ENCODE results near the gene OR8B3.
"Not testable (repeated sequence)": the region's sequence is repeated elsewhere in the genome, so short reads cannot be mapped to it uniquely, and the experiment has no call there.

The OR8B3 gene, protein sequence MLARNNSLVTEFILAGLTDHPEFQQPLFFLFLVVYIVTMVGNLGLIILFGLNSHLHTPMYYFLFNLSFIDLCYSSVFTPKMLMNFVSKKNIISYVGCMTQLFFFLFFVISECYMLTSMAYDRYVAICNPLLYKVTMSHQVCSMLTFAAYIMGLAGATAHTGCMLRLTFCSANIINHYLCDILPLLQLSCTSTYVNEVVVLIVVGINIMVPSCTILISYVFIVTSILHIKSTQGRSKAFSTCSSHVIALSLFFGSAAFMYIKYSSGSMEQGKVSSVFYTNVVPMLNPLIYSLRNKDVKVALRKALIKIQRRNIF

DNA sequence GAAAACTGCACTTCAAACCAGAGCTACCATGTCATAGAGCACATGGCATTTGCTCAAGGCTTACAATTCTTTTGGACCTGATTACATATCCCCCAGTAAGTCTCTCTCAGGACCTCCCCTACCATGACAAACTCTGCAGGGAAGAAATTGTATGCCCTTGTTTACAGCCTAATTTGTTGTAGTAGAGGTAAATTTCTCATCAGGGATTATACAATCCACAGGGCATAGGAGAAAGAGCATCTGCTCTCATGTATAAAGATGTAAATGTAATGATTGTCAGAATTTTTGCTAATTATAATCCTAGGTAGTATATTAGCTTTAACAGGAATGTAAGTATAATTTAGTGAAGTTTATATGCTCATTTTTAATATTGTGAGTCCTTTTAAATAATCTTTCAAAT is at the start of gene OR8B3:
Gene OR8B3 (minus strand): TSS at position 101 of the 400 bp plus-strand sequence. CDS start 1,673 bp downstream, outside the sequence.
- no peak for DNase-seq (ENCODE audit: low read depth)

DNA sequence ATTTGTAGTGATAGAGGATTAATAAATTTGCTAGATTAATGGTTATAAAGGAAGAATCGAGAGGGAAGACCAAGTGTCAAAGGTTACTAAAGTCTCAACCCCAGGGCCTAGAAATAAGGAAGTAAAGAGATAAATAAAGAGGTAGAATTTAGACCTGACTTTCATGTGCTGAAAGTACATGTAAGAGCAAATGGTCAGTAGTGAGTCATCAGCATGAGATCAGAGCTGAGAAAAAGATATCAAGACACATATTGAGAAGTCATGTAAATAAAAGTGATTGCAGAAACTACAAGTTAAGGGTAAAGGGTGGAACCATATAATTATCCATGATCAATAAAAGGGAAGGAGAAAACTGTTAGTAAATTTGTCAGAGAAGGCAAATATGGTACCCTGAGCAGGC is 48.1 kb upstream of the OR8B3 start:
- no peak for DNase-seq (ENCODE audit: low read depth)

DNA sequence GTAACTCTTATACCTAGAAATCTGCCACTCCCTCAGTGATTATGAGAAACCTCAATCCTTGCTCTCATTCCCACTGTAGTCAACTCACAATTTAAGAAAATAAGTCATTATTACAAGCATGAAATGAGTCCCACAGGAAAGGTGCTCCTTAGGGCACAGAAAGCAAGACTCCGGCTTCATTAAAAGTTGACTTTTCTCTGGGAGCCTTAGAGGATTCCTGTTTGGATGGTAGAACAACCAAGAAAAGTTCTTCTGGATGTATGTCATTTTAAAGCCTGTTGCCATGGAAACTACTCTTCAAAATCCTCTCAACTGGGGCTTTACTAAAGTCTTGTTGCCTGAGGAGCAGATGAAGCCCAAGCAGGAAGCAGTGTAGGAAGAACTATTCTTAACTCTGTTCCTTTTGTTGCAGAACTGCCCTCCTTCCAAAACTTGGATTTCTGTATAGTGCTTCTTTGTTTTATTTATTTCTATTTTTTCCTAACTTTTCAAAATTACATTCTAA is 46.9 kb upstream of the OR8B3 start, which contains the start of gene OR8B8:
Gene OR8B8 (minus strand): TSS at position 51 of the 505 bp plus-strand sequence. CDS start 4,611 bp downstream, outside the sequence.
- no peak for DNase-seq (ENCODE audit: low read depth)

DNA sequence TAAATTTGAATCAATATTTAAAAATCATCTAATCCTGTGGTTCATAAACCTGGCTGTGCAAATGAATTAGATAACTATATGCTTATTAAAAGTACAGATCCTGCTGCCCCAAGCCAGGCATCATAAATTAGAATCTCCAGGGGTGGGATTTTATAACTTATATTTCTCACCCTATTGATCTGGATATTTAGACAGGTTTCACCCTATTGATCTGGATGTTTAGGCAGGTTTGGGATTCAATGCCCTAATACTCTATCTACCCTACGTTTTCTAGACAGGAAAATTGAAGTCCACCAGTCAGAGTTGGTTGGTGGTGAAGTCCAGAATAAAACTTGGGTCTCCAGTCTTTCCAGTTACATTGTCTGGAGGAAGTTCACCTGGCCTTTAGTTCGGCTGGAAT is 44.0 kb upstream of the OR8B3 start:
- DNase-seq (ENCODE audit: low read depth) = no peak

DNA sequence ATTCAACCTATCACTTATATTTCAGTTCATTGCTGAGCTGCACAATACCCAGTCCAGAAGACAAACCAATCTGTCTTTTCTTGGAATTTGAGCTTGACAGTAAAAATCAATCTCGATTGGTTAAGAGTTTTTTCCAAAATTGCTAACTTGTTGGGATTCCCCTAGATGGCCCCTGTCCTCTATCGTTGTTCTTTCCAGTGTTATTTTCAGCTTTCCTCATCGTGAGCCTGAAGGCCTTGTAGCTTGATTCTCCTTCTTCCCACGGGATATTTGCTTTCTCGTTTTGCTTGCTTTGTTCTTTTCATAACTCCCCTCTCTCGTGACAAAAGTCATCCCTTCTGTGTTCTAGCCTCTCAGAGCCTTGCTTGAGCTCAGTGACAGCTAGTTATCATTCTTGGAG is 43.6 kb upstream of the OR8B3 start:
- no peak for DNase-seq (ENCODE audit: low read depth)

DNA sequence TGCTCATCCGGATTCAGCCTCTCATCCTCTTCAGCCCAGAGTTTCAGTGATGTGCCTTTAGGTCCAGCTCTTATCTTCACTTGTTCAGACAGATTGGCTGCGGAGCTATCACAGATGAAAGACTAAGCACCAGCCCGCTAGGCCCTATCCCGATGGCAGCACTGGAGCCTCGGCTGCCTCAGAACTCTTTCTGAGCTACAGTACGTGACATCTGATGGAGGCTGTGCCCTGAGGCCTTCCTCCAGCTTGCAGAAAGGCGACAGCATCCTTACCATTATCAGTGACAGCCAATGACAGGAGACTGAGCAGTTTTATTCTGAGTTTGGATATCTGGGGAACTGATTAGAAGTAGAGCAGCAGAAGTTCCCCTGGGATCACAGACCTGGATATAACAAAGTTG is 42.7 kb upstream of the OR8B3 start:
- no peak for DNase-seq (ENCODE audit: low read depth)

DNA sequence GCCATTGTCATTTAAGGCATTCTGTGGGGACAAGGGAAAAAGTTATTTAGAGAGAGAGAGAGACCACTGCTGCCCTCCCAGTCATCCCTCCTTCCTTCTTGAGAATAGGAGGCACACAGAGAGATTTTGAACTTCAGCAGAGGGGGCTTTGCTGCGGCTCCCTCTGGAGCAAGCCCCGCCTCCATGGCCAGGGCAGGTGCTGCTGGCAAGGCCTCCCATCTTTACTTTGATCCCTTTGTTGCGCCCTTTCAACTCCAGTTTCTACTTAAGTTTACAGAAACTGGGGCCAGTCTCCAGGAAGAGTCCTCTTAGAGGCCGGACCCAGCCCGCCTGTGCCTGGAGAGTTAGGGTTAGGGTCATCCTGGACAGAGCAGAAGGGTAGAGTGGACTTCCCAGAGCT is 42.3 kb upstream of the OR8B3 start:
- DNase-seq (ENCODE audit: low read depth) = no peak

DNA sequence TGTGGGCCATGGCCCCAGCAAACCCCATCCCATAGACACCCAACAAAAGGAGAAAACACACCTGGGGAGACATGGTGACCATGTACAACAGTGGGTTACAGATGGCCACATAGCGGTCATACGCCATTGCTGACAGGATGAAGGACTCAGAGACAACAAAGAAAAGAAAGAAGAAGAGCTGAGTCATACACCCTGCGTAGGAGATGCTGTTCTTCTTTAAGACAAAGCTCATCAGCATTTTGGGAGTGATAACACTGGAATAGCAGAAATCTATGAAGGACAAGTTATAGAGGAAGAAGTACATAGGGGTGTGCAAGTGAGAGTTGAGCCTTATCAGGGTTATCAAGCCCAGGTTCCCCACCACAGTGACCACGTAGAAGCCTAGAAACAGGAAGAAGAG is 41.8 kb upstream of the OR8B3 start:
- DNase-seq (ENCODE audit: low read depth) = no peak

DNA sequence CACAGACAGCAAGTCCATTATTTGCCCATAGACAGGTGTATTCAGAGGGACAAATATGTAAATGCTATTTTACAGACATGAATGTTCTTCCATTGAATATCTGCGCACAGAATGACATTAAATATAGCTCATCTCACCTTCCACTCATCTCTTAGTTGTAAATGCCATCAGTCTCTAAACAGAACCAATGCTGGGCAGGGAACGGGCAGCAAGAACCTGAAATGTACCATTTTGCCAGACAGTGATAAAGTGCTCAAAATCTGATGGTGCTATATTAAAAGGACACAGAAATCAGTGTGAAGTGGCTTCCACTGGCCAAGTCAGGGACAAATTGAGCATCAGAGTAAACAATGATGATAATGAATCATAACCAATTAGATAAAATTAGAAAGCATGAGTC is 35.9 kb upstream of the OR8B3 start:
- DNase-seq (ENCODE audit: low read depth) = no peak

DNA sequence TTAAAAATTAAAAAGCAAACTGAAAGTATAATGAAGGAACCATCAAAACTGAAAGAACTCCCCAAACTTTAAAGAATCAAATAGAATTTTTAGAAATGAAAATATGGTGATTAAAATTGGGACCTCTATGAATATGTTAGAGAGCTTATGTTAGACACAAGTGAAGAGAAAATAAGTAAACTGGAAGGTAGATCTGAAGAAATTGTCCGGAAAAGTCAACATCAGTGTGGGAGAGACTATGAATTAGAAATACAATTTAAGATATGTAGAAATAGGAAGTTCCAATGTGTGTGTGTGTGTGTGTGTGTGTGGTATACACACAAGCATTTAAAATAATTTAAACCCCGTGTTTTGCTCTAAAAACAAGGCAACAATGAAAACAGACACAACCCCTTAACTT is 30.8 kb upstream of the OR8B3 start:
- DNase-seq (ENCODE audit: low read depth) = no peak

DNA sequence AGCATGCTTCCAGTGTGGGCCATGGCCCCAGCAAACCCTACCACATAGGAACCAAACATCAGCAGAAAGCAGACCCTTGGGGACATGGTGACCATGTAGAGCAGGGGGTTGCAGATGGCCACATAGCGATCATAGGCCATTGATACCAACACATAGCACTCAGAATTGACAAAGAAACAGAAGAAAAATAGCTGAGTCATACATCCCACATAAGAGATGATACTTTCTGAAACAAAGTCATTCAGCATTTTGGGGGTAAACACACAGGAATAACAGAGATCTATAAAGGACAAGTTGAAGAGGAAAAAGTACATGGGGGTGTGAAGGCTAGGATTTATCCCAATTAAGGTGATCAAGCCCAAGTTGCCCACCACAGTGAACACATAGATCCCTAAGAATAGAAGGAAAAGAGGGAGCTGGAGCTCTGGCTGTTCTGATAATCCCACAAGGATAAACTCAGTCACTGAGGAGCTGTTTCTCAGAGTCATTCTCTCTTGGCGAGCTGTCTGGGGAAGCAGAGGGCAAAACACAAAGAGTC is 25.6 kb upstream of the OR8B3 start, which contains the start of gene OR8B4:
Gene OR8B4 (minus strand): TSS at position 488 of the 538 bp plus-strand sequence. CDS start 0 bp downstream, at position 488.
- DNase-seq (ENCODE audit: low read depth) = no peak

DNA sequence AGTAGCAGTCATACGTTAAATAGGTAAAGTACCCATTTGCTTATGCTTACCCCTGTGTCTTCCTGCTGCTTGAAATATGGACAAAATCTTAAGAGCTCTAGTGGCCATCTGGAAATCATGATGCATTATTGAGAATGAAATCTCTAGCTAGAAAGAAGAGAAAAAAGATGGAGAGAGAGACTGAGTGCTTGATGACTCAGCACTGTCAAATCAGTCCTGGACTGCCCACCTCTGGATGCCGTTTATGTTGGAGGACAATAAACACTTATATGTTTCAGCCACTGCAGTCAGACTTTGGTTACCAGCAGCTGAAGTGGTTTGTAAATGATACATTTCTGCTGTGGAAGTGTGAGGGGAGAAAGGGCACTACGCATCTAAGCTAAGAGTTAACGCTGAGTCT is 22.2 kb upstream of the OR8B3 start:
- no peak for DNase-seq (ENCODE audit: low read depth)

DNA sequence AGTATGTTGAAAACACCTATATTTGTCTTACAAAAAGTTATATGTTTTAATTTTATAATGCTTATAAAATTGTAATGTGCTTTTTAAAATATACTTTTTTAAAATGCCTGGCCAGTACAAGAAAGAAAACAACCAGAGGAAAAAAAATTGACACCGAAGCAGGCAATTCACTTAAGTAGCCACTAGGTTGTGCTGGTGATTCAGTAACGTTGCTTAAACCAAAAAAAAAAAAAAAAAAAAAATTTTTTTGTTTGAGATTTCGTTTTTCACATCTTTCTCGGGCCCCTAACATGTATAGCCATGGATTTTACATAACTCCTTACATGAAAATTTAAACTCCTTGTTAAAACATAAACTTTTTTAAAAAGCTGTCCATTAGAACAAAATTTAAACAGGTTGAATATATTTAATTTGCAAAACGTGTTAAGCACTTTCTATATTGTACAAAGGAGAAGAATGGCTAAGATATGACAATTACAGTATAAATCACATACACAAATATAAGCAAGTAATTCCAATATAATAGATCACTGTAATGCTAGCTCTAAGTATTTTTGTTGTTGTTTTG is 16.6 kb upstream of the OR8B3 start:
- no peak for DNase-seq (ENCODE audit: low read depth)

DNA sequence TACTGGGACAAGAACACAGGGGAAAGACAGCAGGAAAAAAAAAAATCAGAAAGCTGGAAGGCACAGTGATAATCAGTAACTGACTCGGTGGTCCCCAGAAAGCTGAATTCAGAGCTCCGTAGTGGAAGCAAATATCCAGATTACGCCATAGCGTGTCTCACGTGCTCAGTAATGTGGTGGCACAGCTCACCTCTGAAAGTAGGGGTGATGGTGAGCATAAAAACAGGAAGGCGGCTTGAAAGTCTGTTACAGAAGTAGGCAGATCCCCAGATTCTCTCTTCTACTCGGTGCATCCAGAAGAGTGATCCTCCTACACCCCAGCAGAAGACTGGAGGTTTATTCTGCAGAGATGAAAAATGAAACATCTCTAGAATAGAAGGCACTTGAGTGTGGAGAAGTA is 11.1 kb upstream of the OR8B3 start:
- DNase-seq (ENCODE audit: low read depth) = no peak

DNA sequence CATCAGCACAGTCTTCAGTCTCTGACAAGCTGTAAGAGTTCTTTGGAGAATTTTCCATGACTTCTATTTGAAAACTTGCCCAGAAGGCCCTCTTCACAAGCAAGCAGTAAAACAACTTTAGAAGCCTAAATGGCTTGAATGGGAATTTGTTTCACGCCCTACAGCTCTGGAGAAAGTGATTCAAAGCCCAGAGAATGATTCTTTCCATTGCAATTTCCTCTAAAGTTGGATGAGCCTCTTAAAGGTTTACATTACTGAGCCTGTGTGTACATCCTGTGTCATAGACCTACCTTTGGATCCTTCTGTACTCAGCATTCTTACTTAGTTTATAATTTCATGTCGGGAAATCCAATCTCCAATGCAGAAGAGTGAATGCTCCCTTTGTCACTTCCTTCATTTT is 6.8 kb upstream of the OR8B3 start:
- DNase-seq (ENCODE audit: low read depth) = no peak

DNA sequence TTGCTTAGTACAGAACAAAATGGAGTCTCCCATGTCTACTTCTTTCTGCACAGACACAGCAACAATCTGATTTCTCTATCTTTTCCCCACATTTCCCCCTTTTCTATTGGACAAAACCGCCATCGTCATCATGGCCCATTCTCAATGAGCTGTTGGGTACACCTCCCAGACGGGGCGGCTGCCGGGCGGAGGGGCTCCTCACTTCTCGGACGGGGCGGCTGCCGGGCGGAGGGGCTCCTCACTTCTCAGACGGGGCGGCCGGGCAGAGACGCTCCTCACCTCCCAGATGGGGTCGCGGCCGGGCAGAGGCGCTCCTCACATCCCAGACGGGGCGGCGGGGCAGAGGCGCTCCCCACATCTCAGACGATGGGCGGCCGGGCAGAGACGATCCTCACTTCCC is 4.4 kb upstream of the OR8B3 start:
- DNase-seq (ENCODE audit: low read depth) = not testable (repeated sequence)

DNA sequence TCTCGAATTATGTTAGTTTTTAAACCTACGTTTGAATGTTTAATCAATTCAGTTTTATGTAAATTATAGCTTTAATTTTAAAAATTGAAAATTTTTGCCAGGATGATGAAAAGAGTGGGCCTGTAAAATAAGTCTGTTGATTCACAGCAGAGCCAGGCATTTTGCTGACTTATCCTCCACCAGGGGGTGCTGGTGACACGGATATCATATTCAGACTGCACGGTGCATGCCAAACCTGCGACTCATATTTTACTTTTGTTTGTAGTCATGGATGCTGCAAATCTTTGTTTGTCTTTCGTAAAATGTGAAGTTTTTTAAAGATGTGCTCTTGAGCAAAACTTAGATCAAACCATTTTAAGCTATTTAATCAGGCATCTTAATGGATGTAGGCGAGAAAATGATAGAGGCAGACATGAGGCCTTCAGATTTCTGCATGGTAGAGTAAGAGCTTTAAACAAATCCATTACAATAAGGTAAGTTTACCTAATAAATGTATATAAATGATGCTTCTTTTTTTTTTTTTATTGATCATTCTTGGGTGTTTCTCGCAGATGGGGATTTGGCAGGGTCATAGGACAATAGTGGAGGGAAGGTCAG is 3.6 kb upstream of the OR8B3 start:
- DNase-seq (ENCODE audit: low read depth) = peak; percentile 1

DNA sequence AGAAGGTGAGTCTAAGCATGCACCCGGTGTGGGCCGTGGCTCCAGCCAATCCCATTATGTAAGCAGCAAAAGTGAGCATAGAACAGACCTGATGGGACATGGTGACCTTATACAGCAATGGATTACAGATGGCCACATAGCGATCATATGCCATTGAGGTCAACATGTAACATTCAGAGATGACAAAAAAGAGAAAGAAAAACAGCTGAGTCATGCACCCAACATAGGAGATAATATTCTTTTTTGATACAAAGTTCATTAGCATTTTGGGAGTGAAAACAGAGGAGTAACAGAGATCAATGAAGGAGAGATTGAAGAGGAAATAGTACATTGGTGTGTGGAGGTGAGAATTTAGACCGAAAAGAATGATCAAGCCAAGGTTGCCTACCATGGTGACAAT is 2.0 kb downstream of the OR8B3 start:
- not testable (repeated sequence) for DNase-seq (ENCODE audit: low read depth)

DNA sequence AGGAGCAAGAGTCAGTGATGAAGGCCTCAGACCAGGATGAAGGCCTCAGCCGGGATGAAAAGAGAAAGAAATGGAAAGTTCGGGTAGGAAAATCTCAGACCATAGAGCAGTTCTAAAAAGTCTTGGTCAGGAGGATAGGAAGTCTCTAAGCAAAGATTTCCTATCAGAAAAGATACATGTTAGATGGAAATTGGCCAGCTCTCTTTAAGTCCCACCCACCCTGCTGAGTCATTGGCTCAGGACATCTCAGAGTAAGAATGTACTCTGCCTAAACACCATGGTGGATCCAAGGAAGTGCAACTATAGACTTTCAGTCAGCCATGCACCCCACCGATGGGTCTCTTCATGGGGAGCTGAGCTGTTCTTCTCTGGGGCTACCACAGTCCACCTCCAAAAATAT is 4.4 kb downstream of the OR8B3 start:
- DNase-seq (ENCODE audit: low read depth) = no peak

DNA sequence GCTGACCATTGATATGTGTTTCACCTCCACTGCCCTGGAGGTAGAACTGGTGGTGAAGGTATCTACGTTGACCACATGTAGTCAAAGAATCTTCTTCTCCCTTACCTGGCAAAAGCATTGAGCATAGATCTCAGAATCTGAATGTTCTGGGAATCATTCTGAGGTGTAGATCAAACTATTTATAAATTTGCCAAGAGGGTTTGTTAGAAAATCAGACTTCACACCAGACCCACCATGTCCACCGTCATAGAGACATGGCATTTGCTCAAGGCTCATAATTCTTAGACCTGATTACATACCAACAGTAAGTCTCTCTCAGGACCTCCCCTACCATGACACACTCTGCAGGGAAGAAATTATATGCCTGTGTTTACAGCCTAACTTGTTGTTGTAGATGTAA is 14.4 kb downstream of the OR8B3 start, which contains the start of gene OR8B2:
Gene OR8B2 (minus strand): TSS at position 101 of the 400 bp plus-strand sequence. CDS start 1,156 bp downstream, outside the sequence.
- no peak for DNase-seq (ENCODE audit: low read depth)

DNA sequence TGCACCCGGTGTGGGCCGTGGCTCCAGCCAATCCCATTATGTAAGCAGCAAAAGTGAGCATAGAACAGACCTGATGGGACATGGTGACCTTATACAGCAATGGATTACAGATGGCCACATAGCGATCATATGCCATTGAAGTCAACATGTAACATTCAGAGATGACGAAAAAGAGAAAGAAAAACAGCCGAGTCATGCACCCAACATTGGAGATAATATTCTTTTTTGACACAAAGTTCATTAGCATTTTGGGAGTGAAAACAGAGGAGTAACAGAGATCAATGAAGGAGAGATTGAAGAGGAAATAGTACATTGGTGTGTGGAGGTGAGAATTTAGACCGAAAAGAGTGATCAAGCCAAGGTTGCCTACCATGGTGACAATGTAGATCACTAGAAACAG is 16.0 kb downstream of the OR8B3 start:
- not testable (repeated sequence) for DNase-seq (ENCODE audit: low read depth)

DNA sequence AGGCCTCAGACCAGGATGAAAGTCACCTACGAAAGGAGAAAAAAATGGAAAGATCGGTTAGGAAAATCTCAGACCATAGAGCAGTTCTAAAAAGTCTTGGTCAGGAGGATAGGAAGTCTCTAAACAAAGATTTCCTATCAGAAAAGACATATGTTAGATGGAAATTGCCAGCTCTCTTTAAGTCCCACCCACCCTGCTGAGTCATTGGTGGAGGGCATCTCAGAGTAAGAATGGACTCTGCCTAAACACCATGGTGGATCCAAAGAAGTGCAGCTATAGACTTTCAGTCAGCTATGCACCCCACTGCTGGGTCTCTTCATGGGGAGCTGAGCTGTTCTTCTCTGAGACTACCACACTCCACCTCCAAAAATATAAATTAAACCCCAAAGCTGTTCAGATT is 18.2 kb downstream of the OR8B3 start:
- DNase-seq (ENCODE audit: low read depth) = no peak

DNA sequence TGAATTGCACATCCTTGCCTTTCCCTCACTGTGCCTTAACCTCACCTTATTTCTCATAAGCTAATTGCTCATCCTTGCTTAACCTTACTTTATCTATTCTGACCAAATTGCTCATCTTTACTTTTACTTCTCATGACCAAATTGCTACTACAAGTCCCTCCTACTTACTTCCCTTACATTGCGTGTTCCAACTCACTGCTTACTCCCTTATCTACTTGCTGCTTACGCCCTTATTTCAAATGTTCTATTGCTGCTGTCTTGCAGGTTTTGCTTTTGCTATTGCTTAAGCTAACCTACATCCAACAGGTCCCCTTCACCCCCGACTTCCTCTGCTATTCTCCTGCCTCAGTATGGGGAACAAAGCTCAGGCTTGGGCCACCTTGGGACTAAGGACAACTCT is 22.5 kb downstream of the OR8B3 start:
- no peak for DNase-seq (ENCODE audit: low read depth)
